Activated CD8-positive, alpha-beta T cell treated with anti-CD3 and anti-CD28 coated beads, Interleukin-2, amount 10 ng/mL, durations not matched to agents 7 days and 5 days (primary cell): ENCODE measurements around the gene PNMA1. TPM values are rescaled to one million over a fixed set of nuclear protein-coding genes. Genes with fewer than 3 reads are reported as not detected.
A peak's percentile ranks its signal among the peaks of the same experiment; 100 is the strongest.

ENCODE experiments used
- ATAC-seq: fragments of 150-1000 bp; cut with Tn5 transposase; one replicate; pipeline ENCODE4 v1.10.0; 2021; ENCODE audit warnings: moderate library complexity
- CTCF ChIA-PET: fragments of 350-600 bp; sonication (Branson Sonifier 250); formaldehyde crosslinking; loops from one replicate; lab custom pipeline; 2021; ENCODE audit warnings: antibody characterized with exemption; lab: Charles Lee
- POLR2A ChIA-PET: fragments of 350-600 bp; sonication (Branson Sonifier 250); formaldehyde crosslinking; loops from one replicate; lab custom pipeline; 2021; ENCODE audit warnings: antibody characterized with exemption; lab: Charles Lee
- DNase-seq: peaks from one replicate; pipeline ENCODE4 v3.0.0-alpha.2; 2020
- H3K27ac Mint-ChIP-seq: one replicate; pipeline ENCODE4 v1.8.0; 2021; ENCODE audit warnings: mild to moderate bottlenecking, mixed read lengths
- H3K27me3 Mint-ChIP-seq: one replicate; pipeline ENCODE4 v1.8.0; 2021; ENCODE audit warnings: low read depth, mixed read lengths
- H3K36me3 Mint-ChIP-seq: one replicate; pipeline ENCODE4 v1.8.0; 2021; ENCODE audit warnings: low read depth, mixed read lengths
- H3K4me1 Mint-ChIP-seq: one replicate; pipeline ENCODE4 v1.8.0; 2021; ENCODE audit warnings: low read depth, mixed read lengths
- H3K4me3 Mint-ChIP-seq: one replicate; pipeline ENCODE4 v1.8.0; 2021; ENCODE audit warnings: mild to moderate bottlenecking, mixed read lengths
- H3K9me3 Mint-ChIP-seq: one replicate; pipeline ENCODE4 v1.8.0; 2022; ENCODE audit warnings: mixed read lengths; ENCODE audit not compliant: insufficient read depth
- total RNA-seq, 2 experiments: library from RNA; stranded (reverse); gene quantifications; one replicate each; pipeline ENCODE4 v1.2.3, GENCODE V29; 2021

PNMA1 gene
- total RNA-seq, 2 experiments from 2014 or later, result 24.4 to 25.6 TPM

DNA sequence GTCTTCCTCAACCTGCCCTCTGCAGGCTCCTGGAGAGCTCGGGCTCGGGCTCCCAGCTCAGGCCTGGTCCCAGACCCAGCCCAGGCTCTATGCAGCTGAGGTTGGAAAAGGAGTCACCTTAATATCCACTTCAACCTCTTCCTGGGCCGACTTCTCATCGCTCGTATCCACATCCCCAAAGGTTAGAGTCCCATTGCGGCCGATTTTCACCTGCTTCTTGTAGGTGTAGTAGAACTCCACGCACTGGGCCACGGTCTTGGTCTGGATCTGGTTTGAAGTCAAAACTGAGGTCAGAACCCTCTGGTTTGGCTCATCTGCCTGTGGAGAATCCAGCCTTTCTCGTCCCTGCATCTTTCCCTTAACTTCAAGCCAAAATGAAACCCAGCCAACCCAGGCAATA is 8.4 kb upstream of the PNMA1 start:
- H3K27ac Mint-ChIP-seq, result no peak overlapping the region
- ATAC-seq, result no peak
- H3K36me3 Mint-ChIP-seq, result peaks cover 64% of the 10 kb centered on the region
- no peak overlapping the region for H3K4me3 Mint-ChIP-seq
- no peak for DNase-seq
- H3K4me1 Mint-ChIP-seq, result peaks cover 18% of the 10 kb centered on the region
- CTCF ChIA-PET, result interaction anchor here (1.1 to 1.4 kb wide), 3 partner anchors 10 to 107 kb away, joined by 3 read pairs; no protein-coding TSS in a partner anchor
- H3K27me3 Mint-ChIP-seq, result no peaks in the 10 kb centered on the region
- H3K9me3 Mint-ChIP-seq, result no peaks in the 10 kb centered on the region
- POLR2A ChIA-PET, result no interaction called here

DNA sequence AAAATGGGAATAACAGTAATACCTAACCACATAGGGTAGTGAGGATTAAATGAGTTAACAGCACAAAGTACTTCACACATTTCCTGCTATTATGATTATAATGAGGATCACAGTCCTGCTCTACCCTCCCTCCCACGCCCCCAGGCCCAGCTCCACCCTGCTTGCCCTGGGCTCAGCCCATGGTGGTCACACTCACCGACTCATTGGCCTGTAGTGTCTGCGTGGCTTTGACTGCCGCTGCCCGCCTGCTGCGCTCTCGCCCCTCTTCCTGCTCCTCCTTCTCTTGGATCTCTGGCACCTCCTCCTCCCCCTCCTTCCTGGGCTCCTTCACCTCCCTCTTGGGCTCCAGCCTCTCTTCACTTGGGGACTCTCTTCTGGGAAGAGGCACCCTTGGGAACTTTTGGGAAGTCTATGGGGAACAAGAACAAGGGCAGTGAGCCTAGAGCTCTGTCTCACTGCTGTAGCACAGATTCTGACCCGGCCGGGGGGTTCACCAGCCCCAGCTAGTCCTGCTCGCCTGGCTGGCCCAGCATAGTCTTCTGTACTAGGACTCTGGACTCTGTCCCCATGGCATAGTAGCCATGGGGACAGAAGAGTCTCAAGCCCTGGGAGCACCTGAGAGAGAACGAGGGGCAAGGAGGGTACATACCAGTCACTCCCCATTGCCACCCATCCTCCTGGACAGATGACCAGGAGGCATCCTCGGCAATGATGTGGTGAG is 7.1 kb upstream of the PNMA1 start:
- no peaks in the 10 kb centered on the region for H3K9me3 Mint-ChIP-seq
- no peaks in the 10 kb centered on the region for H3K27me3 Mint-ChIP-seq
- H3K27ac Mint-ChIP-seq, result peak overlapping the region; percentile 1
- DNase-seq (no peak), ATAC-seq (no peak)
- peaks cover 15% of the 10 kb centered on the region for H3K4me1 Mint-ChIP-seq
- peaks cover 66% of the 10 kb centered on the region for H3K36me3 Mint-ChIP-seq
- CTCF ChIA-PET, result no interaction called here
- POLR2A ChIA-PET, result no interaction called here
- no peak overlapping the region for H3K4me3 Mint-ChIP-seq

DNA sequence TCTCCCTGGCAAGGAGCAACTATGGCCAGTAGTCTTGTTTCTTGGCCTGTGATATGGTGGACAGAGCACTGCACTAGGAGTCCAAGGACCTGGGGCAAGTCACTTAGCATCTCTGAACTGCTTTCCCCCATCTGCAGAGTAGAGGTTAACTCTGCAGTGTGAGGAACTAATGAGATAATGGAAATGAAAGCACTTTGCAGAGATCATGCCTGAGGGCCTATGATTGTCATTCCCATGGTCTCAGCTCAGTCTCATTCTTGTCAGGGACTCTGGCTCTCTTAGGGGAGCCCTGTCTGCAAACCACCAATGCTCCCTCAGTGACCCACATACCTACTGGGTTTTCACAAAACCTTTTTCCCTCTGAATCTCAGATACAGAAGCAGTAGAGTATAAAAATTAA is 6.5 kb upstream of the PNMA1 start:
- Mint-ChIP-seq H3K27me3 (no peaks in the 10 kb centered on the region), H3K4me1 (peaks cover 12% of the 10 kb centered on the region), H3K9me3 (no peaks in the 10 kb centered on the region), H3K27ac (no peak overlapping the region), H3K36me3 (peaks cover 66% of the 10 kb centered on the region), H3K4me3 (no peak overlapping the region)
- ATAC-seq (no peak), DNase-seq (no peak)
- ChIA-PET CTCF (no interaction called here), POLR2A (no interaction called here)

DNA sequence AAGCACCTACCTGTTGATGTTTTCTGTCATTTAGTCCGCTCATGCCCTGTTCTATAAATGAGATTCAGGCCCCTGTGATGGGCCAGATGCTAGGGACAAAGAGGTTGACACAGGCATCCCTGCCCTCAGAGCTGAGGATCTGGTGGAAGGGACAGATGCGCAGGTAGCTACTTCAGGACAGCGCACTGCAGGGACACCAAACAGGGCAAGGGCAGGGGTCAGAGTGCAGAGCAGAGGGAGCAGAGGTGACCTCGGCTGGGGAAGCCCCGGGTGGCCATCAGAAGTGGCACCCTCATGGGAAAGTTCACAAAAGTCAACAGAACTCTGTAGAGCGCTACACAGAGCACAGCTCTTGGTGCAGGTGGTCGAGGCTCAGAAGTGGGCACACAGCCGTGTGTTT is 5.6 kb upstream of the PNMA1 start:
- POLR2A ChIA-PET, result no interaction called here
- no peak overlapping the region for H3K4me3 Mint-ChIP-seq
- ATAC-seq, result no peak
- CTCF ChIA-PET, result no interaction called here
- H3K36me3 Mint-ChIP-seq, result peaks cover 64% of the 10 kb centered on the region
- DNase-seq, result no peak
- H3K27ac Mint-ChIP-seq, result peak overlapping the region; percentile 12
- peaks cover 13% of the 10 kb centered on the region for H3K4me1 Mint-ChIP-seq
- H3K9me3 Mint-ChIP-seq, result no peaks in the 10 kb centered on the region
- no peaks in the 10 kb centered on the region for H3K27me3 Mint-ChIP-seq

DNA sequence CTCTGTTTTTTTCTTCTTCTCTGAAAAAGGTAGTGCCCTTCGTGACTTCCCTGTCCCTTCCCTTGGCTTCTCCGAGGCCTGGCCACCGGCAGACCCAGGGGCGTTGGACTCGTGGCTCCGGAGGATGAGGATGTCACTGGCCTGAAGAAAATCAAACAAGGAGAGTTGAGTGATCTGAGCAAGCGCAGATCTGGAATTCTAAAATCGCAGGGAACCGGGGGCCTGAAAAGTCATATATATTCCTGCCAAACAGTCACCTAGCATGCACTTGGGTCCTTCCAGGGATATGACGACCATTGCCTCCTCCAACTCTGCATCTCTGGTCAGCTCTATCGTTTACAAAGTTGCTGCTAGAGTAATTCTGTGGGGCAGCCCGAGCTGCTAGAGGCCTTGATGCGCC is 5.2 kb upstream of the PNMA1 start:
- ATAC-seq (no peak), DNase-seq (no peak)
- H3K4me3 Mint-ChIP-seq, result no peak overlapping the region
- ChIA-PET POLR2A (no interaction called here), CTCF (no interaction called here)
- peaks cover 17% of the 10 kb centered on the region for H3K4me1 Mint-ChIP-seq
- H3K36me3 Mint-ChIP-seq, result peaks cover 66% of the 10 kb centered on the region
- no peak overlapping the region for H3K27ac Mint-ChIP-seq
- no peaks in the 10 kb centered on the region for H3K27me3 Mint-ChIP-seq
- H3K9me3 Mint-ChIP-seq, result no peaks in the 10 kb centered on the region

DNA sequence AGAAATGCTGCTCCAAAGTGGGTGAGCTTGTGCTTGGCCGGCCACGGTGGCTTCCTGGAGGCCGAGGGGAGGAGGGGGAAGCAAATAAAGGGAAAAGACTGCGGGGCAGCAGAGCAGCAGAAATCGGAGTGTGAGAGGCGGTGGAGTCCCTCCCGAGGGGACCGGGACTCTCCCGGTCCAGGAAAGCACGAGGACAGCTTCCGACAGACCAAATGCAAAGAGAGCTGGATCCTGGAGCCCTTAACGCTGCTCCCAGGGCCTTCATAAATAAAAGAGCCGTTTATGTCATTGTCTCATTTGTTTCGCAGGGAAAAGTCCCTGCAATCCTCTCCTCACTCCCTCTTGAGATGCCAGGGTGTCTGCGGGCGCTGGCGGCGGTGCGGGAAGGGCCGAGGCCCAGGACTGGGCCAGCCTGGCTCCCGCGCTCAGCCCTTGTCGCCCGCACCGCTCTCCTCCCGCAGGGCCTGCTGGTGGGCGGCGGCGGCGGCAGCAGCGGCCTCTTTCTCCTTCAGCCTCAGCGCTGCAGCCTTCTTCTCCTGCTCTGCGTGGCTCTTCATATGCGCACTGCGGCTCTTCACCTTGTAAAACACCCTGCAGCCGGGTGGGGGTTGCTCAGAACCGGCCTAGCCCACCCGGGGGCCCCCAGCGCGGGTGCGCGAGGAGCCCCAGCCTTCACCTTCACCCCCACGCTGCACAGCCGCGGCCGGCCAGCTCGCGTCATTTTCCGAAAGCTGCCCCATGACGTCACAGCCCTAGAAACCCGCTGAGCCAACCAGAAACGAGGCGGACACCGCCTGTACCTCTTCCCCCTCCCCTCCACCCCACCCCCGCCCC is 4.5 kb upstream of the PNMA1 start:
- H3K9me3 Mint-ChIP-seq, result no peaks in the 10 kb centered on the region
- no peak overlapping the region for H3K4me3 Mint-ChIP-seq
- ChIA-PET CTCF (no interaction called here), POLR2A (no interaction called here)
- no peaks in the 10 kb centered on the region for H3K27me3 Mint-ChIP-seq
- peaks cover 12% of the 10 kb centered on the region for H3K4me1 Mint-ChIP-seq
- peaks cover 61% of the 10 kb centered on the region for H3K36me3 Mint-ChIP-seq
- ATAC-seq (no peak), DNase-seq (no peak)
- no peak overlapping the region for H3K27ac Mint-ChIP-seq

DNA sequence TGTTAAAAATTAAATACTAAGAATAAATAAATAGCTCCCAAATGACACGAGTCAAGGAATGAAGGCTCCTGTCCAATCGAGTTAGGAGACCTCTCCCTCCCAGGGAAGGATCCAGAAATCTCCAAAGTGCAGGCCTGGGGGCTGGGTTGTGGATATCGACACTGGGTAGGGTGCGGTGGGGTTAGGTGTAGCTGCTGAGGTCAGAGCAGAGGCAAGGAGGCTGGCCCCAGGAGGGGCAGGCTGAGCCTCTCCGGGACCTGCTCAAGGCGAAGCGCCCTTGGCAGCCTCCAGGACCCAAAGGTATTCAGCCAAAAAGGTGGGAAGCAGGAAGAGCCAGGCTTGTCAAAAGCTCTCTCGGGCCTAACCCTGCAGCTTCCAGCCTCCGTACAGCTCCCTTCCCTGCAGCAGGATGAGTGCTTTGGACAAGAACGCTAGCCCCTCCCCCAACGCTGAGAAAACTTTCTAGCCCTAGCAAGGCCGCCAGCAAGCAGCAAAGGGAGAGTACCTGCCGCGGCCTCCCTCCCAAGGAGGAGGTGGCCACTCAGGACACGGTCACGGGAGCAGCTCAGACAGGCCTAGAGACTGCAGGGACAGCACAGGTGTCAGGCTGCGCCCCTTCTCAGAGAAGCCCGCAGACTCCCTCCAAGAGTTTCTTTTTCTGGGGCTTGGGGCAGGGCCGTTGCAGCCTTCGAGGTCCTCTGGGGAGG is 3.7 kb upstream of the PNMA1 start:
- no peaks in the 10 kb centered on the region for H3K9me3 Mint-ChIP-seq
- peaks cover 62% of the 10 kb centered on the region for H3K36me3 Mint-ChIP-seq
- ChIA-PET CTCF (interaction anchor here (0.8 to 1.0 kb wide), 2 partner anchors 11 to 109 kb away, joined by 3 read pairs; no protein-coding TSS in a partner anchor), POLR2A (interaction anchor here (0.6 kb wide), 1 partner anchor 69 kb away, joined by 3 read pairs; no protein-coding TSS in a partner anchor)
- ATAC-seq (no peak), DNase-seq (no peak)
- H3K27me3 Mint-ChIP-seq, result no peaks in the 10 kb centered on the region
- peaks cover 9% of the 10 kb centered on the region for H3K4me1 Mint-ChIP-seq
- no peak overlapping the region for H3K27ac Mint-ChIP-seq
- H3K4me3 Mint-ChIP-seq, result no peak overlapping the region

DNA sequence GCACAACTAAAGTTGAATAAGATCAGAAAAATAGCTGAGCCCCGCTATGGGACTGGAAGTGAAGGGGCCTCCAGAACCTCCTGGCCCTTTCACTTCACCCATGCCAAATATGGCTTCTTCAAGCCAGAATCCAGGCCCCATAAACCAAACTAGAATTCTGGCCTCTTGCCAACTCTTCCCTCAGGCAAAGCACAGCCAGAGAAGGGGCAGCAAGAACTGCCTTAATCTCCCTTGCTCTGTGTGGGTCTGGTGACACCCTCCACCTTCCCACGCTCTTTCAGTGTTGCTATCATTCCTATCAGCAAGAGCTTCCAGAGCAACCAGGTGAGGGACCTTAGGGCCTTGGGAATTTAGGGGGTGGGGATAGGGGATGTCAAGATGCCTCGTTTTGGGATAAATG is 3.1 kb upstream of the PNMA1 start:
- Mint-ChIP-seq H3K9me3 (no peaks in the 10 kb centered on the region), H3K4me1 (peaks cover 12% of the 10 kb centered on the region), H3K36me3 (peaks cover 63% of the 10 kb centered on the region), H3K4me3 (no peak overlapping the region), H3K27me3 (no peaks in the 10 kb centered on the region), H3K27ac (no peak overlapping the region)
- no peak for ATAC-seq
- POLR2A ChIA-PET, result interaction anchor here (0.6 kb wide), 1 partner anchor 70 kb away, joined by 3 read pairs; no protein-coding TSS in a partner anchor
- CTCF ChIA-PET, result interaction anchor here (0.8 to 2.3 kb wide), 3 partner anchors 12 to 110 kb away, joined by 3 to 16 read pairs (median 3); no protein-coding TSS in a partner anchor
- no peak for DNase-seq

DNA sequence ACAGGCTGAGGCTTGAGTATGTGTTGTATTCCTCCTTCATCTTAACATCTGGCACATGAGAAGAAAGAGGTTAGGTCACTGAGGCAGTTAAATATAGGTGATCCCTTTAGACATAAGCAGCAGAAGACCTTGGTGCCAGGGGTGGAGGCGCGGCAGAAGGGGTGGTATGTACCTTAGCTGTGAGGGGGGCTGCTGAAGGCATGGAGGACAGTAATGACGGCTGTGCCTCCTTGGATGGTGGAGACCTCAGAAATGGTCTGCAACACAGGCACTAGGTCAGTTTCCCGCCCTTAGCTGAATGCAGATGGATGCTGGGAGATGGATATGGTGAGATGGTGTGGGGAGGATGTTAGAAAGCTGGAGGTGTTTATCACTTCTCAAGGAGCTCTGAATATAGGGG is 1.5 kb upstream of the PNMA1 start:
- H3K36me3 Mint-ChIP-seq, result peaks cover 53% of the 10 kb centered on the region
- H3K27me3 Mint-ChIP-seq, result no peaks in the 10 kb centered on the region
- ATAC-seq, result no peak
- DNase-seq, result no peak
- H3K9me3 Mint-ChIP-seq, result no peaks in the 10 kb centered on the region
- POLR2A ChIA-PET, result no interaction called here
- CTCF ChIA-PET, result interaction anchor here (0.6 to 2.3 kb wide), 2 partner anchors 9 to 13 kb away, joined by 3 to 16 read pairs; no protein-coding TSS in a partner anchor
- peaks cover 18% of the 10 kb centered on the region for H3K4me1 Mint-ChIP-seq
- H3K27ac Mint-ChIP-seq, result peak overlapping the region; percentile 44
- no peak overlapping the region for H3K4me3 Mint-ChIP-seq

DNA sequence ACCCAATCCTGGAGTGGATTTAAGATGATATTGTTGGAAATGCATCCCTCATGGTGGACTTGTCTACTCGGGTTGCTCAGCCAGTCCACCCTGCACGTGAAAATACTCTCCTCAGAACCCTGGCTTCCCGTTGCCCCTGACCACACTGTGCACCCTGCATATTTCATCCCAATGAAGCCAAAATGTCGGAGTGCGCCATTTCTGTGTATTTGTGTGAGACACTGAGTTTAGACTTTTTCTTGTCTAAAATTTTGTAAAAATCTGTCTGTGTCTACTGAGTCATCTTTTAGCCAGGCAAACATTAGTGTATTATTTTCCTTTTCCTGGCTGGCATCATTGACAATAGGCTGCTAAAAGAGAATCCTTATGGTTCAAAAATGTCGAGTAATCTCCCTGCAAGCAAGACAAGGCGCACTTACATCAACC is 485 bp upstream of the PNMA1 start:
- Mint-ChIP-seq H3K4me1 (peaks cover 23% of the 10 kb centered on the region), H3K4me3 (peak overlapping the region; percentile 67)
- CTCF ChIA-PET, result interaction anchor here (2.3 to 3.1 kb wide), 2 partner anchors 14 to 114 kb away, joined by 8 to 16 read pairs; no protein-coding TSS in a partner anchor

DNA sequence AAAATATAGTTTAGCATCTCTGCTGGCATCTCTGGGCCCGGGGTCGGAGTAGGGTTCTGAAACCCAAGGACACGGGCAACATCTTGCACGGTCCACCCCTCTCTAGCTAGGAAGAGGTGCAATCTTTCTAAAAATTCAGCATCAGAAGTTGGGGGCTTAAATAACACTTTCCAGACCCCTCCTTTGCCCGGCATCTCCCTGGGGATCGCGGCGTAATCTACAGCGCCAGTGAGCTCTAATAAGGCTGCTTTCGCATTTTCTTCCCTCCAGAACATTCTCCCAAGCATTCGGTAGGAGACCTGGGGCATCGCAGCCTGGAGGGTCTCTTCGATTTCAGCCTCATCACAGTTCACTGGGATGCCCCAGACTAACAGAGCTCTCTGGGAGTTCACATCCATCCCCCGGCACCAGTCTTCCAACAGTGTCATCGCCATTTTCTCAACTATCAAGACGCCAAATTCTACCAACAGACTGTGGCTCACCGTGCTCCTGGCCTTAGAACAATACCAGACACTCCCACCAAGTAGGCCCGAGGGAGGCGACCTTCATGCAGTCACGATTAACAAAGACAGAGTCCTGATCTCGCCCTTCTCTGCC is 880 bp downstream of the PNMA1 start:
- ATAC-seq (peak; percentile 5), DNase-seq (no peak)
- ChIA-PET CTCF (interaction anchor here (0.8 to 3.1 kb wide), 7 partner anchors 16 to 115 kb away, joined by 3 to 17 read pairs (median 4); no protein-coding TSS in a partner anchor), POLR2A (interaction anchor here (0.6 to 1.9 kb wide), 11 partner anchors 16 to 305 kb away, joined by 3 to 11 read pairs (median 4); a partner anchor contains a TSS)
- peaks cover 23% of the 10 kb centered on the region for H3K4me1 Mint-ChIP-seq
- peak overlapping the region; percentile 96 for H3K27ac Mint-ChIP-seq
- H3K4me3 Mint-ChIP-seq, result peak overlapping the region; percentile 93
- H3K36me3 Mint-ChIP-seq, result peaks cover 47% of the 10 kb centered on the region
- no peaks in the 10 kb centered on the region for H3K9me3 Mint-ChIP-seq
- no peaks in the 10 kb centered on the region for H3K27me3 Mint-ChIP-seq

More for the DNA sequence above, 485 bp upstream of the PNMA1 start:
- POLR2A ChIA-PET, result interaction anchor here (1.9 kb wide), 1 partner anchor 44 kb away, joined by 6 read pairs; no protein-coding TSS in a partner anchor
- Mint-ChIP-seq H3K27me3 (no peaks in the 10 kb centered on the region), H3K27ac (peak overlapping the region; percentile 78), H3K36me3 (peaks cover 53% of the 10 kb centered on the region), H3K9me3 (no peaks in the 10 kb centered on the region)
- no peak for ATAC-seq
- DNase-seq, result no peak
